Activated CD4-positive, alpha-beta T cell treated with anti-CD3 and anti-CD28 coated beads, Interleukin-2, amount 50 U/mL, for 24 hours (primary cell): ENCODE data around the gene TEX14.

Experiments
- DNase-seq, 2 donors: peaks; one replicate each; pipeline ENCODE4 v3.0.0-alpha.2; 2020; ENCODE audit warnings: low read depth in 1 of 2, low spot score in 1 of 2

TEX14 gene

DNA sequence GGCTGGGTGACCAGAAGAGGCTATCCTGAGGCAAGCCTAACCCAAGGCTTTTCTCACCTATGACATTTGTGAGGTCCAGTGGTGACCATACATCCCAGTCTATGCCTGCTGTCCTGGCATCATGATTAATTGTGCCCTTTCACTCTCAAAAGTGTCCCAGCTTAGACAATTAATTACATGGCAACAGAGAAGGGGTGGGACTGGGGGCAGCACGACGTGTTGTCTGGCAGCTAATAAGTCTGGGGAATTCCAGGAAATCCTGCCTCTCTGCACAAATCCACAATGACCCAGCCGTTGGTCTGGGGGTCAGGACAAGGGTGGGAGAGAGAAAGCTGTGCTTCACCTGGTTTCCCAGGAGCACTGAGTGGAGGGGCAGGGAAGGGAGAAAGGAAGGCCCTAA, 163.4 kb downstream of the TEX14 start:
- no peak for DNase-seq

DNA sequence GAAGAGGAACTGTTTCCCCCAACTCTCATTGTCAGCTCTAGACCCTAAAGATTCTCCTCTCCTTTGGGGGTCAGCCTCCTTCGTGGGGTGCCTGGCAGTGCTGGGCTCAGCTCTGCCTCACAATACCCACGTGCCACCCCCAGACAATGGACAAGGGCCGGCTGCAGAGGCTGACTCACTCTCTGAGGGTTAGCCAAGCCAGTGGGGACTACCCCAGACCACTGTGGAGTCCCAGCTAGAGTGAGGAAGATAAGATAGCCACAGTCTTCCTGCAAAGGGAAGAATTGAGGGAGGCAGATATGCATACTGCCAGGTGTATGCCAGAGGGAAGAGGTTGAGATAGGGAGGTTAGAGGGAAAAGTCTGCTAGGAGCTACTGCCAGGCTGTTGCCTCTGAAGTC, 163.9 kb downstream of the TEX14 start:
- no peak for DNase-seq

DNA sequence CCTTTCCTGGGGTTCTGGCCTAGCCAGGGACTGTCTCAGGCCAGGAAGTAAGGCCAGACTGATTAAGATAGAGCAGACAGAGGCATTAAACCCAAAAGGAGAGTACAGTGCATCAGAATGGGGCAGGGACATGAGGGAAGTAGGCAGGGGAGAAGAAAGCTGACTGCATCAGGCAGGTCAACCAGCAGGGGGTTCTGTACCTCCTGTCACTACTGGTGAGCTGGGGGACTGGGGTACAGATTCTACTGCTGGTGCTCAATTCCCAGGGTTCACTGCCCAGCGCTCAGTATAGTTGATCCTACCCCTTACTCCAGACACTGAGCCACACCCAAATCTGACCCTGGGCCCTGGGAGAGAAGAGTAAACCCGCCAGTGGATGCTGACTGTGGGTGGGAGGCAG, 164.5 kb downstream of the TEX14 start:
- DNase-seq, result no peak

DNA sequence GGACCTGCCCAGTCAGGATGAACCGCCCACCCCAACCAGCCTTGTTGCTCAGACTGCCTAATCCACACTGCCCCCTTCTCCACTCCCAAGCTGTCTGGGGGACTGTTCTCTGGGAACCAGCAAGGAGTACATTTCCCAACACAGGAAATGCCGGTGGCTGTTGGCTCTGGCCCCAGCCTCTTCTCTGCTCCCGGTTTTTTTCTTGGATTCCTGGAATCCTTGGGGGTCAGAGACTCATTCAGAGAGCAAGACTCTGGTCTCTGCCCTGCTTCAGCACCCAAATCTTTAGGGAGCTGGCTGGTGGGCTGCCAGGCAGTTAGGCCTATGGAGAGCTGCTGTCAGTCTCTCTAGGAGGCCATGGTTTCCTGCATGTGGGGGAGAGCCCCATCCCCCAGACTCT, 166.6 kb downstream of the TEX14 start:
- DNase-seq, result no peak

DNA sequence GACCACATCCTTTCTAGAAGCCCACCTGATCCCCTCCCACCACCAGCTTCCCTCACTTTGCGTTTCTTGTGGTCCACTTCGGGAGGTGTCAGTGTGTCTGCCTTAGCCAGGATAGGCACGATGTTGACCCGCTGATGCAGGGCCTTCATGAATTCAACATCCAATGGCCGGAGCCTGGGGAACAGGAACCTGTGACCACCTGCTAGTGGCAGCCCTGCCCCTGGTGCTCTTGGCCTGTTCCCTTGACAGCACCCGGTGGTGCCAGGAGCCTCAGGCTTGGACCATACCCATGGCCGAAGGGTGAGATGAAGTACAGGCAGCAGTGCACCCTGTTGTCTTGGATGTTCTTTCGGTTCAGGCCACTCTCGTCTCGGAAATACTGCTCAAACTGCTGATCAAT, 170.2 kb downstream of the TEX14 start:
- DNase-seq, result no peak

DNA sequence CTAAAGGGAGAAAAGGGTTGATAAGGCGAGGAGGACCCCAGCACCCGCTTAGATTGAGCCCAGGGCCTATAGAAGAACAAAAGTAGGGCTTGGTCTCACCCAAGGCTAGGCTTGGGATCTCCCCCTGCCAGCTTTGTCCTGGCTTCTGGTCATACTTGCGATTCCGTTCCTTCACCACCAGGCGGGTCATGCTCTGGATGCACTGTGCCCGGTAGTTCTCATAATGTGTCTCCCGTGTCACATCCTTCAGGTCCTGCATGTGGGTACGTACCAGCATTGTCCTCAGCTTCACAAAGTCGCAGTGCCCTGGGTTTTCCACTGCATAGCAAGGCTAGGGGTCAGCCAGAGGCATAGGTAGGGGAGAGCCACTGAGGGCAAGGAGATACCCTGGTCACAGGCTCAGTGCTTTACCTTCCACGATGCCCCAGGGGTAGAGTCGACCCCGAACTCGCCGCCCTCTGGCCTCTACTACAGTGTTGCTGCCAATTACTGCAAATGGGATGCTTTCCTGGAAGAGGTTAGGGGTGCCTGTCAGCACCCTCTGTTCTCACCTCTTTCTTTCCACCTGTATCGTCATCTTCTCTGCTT, 170.9 kb downstream of the TEX14 start:
- DNase-seq, result no peak

DNA sequence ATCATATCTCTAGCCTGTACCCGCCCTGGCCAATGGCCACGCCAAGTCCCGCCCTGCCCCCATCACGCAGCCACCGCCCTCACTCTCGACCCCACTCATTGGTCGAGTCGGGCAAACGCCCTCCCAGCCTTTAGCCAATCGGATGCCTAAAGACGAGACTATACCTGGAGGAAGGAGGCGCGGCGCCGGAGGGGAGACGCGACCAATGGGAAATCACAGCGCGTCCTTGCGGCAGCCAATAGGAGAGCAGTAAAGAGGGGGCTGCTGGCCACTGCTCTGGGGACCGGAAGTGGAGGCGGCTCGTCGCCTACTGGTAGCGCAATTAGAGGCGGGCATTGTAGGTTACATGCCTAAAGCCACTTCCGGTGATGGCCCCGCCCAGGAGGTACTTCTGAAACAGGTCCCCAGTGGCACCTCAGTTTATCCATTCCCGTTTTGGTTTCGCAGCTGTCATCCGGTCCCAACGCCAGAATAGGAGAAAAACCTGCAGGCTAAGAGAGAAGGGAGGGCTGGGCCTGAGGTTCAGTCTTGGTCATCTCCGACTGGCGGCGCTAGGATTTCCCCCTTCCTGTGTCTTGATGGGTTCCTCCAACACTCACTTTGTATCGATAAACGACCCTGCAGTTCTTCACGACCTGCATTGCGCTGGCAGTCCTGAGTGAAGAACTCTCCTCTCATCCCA, 173.8 kb downstream of the TEX14 start:
- peak; percentile 95 to 100 for DNase-seq

DNA sequence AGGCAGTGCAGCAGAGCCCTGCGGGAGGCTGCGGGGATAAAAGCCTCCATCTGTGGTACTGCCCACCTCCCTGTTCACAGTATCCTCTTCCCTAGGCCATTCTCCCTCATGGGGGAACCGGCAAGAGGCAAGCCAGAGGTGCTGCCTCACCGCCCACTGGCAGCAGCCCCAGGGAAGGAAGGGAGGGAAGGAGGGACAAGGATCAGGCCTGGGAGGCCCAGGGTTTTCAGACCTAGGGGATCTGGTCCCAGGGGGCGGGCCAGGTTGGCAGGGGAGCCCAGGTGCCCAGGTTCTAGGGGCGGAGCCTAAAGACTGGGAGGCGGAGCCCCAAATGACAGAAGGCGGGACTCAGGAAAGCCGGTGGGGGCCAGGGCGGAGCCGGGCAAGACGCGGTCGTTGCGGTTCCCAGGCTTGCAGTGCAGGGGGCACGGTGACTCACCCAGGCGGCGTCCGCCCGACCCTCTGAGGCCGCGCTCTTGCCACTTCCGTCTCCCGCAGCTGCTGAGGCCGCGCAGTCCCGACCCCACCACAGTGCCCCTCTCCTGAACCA, 174.4 kb downstream of the TEX14 start:
- no peak for DNase-seq

DNA sequence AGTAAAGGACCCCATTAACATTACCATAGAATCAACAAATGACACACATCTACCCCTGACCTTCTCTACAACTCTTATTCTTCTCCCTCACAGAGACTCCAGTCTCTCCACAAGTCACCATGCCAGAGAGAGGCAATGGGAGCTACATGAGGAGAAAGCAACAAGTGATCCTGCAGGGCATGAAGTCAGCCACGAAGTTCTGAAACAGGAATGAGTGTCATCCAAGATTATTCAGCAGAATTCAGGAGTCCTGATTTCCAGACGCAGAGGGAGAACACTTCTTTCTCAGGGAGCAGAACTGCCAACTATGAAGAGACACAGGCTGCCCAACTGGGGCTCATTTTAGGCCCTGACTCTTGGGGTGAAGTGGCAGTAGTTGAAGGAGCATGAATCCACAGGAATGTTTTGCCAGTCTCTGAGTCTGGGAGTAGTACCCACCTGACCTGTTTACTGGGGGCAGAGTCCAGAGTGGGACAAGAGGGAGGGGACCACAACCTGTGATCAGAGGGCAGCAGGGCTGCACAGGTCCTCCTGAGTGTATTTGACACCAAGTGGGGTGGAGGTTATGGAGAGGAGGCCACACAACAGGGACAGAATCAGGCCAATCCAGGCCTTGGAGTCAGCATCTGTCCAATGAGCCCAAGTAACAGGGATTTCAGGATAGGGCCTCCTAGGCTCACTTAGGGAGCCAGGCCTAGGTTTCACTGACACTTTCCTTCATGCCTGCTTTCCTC, 175.0 kb downstream of the TEX14 start:
- DNase-seq, result no peak

DNA sequence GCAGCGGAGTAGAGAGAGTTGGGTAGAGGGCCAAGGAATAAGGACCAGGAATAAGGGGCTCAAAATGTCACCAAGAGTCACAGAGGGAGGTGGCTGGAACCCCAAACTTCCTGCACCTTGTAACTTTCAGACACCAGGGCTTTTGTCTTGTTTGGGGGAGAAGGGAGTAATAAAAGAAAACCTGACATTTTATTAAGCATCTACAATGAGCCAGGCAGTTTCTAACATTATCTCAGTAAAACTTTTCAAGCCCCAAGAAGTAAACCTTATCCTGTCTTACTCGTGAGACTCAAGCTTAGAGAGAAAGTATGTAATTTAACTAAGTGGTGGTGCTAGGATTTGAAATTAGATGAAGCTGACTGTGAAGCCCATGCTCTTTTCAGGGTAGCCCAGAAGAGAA, 176.6 kb downstream of the TEX14 start:
- DNase-seq, result no peak

DNA sequence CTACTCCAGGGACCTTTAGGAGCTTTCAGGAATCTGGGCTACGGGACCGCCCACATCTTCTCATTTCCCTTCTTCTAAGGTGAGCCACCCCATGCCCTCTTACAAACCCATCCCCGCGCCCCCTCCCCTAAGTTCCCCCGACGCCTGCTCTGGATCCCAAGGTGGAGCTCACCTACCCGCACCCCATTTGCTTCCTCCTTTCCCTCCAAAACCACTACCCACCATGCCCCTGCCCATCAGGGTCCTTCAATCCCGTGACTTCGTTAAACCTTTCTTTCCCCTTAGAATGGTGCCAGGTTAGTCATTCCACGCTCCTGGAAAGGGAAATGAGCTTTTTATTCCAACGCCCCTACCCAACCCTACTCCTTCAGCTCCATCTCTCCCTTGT, 177.1 kb downstream of the TEX14 start:
- DNase-seq, result no peak

DNA sequence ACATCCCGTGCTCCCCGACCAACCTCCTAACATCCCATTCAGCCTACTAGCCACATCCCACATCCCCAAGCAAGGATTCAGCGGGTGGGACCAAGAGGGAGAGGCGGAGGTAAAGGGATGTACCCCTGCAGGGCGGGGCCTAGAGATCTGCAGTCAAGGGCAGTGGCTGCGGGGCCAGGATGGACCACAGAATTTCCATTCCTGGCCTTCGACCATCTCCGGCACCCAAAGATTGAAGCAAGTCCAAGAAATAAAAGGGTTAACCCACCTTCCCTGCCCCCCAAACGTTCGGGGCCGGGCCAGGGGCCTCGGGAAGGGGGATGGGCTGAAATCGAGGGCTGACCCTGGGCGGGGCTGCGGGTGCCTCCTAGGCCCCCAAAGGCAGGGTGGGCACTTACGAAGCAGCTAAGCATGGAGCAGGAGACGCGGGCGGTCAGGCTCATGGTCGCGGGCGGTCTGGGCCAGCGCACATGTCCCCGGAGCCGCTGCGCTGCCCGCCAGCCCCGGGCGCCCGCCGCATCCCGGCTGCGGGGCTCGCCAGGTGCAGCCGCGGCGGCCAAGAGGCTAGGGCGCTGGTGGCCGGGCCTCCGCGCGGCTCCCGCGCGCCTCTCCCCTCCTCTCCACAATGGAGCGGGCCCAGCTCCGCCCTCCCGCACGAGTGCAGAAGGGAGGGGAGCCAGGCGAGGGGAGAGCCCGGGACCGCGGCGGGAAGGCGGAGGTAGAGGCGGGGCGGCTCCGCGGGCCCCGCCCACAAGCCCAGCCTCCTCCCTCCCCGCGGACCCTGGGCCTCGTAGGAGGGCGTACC, 177.7 kb downstream of the TEX14 start, which contains the start of gene MTMR4:
Gene MTMR4, minus strand, starts transcription at position 674 of the 805 bp plus-strand sequence. Its CDS starts 231 bp downstream, at position 443.
- peak; percentile 36 to 67 for DNase-seq

DNA sequence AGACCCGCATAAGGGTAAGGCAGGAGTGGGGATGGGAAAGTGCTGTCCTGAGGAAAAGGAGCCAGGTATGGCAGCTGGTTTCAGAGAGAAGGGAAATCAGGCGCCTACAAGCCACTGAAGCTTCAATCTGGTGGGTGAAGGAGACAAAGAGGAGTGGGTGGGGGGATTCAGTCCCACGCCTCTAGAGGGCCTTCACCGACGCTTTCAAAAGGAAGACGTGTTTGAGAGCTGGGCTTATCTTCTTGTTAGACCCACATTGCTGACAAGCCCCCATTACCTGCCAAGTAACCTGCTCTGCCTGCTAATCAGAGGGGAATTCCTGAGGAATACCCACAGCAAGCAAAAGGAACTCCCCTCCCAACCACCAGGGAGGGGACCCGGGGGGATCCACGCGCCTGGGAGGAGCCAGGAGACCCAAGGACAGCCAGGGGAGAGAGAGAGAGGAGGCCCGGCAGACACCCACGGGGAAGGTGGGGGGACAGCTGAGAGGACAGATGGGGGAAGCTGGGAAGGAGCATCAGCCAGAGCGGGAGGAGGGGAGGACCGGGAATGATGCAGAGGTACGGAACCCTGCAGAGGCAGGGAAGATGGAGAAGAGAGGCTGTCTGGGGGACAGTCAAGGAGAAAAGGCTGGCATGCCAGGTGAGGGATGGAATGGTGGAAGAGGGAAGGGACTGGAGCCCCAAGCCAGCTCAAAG, 178.4 kb downstream of the TEX14 start:
- DNase-seq, result no peak

DNA sequence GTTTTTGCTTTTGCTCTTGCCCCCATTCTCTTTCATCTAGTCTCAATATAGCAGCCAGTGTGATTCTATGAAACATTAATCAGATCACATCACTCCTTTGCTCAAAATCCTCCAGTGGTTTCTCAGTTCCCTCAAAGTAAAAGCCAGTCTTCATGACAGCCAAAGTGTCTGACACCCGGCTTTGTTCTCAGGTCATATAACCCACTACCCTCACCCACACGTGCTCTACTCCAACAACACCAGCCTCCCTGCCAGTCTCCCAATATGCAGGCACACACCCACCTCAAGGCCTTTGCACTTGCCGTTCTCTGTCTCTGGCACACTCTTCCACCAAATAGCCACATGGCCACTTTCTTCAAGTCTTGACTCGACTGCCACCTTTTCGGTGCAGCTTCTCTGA, 181.8 kb downstream of the TEX14 start:
- no peak for DNase-seq

DNA sequence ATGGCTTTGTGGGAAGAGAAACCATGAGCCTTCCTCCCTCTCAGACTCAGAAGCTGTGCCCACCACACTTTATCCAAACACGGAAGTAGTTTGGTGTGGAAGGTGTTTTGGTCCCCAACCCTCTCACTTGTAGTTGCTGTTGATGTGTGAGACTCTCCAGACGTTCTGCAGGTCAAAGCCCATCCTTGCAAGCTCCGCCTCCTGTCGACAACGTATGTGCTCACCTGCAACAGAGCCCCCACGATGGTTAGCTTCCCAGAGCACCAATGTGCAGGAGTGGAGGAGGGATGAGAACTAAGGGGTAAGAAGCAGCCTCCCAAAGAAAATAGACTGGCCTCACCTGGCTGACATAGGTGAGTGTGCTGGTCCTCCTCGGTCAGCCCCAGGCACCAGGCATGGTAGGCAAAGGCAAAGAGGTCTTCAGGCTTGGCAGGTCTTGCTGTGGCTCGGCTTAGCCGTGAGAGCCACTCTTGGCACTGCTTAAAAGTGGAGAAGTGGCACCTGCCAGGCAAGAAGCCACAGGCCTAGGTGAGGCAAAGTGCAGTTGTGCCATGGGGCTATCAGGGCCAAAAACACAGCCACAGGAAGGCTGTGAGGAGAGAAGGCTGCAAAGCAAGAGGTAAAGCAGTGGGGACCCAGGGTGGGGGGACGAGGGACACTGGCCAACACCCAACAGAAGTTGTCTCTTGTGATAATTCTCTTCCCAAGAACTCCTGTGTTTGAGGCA, 183.3 kb downstream of the TEX14 start:
- DNase-seq, result no peak

DNA sequence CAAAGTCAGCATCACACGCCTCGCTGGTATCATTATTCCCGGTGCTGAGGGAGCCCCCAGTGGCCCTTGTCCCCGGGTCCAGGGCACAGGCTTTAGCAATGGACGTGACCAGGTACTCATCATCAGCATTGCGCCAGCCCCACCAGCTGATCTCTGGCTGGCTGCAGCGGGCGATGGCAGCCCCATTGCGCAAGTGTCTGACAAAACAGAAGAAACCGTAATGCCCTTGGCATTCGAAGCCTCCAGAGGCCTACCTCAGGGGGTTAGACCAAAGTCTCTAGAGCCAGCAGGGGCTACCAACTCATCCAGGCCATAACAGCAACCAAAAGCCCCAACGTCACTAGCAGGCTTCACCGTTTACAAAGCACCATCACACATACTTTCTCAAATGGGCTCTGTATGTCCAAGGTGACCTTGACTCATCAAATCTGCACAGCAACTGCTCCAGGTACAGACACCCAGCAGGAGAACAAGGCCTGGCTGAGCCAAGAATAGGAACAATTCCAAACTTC, 184.7 kb downstream of the TEX14 start:
- no peak for DNase-seq
